WI38 (cell line): ENCODE measurements around the gene MAP3K10.

Source experiments
- H3K4me3 ChIP-seq: 2 replicates; pipeline ENCODE4 v1.5.1; 2011; ENCODE audit warnings: low read depth, mild to moderate bottlenecking, control low read depth, low read length
- CTCF ChIP-seq: IDR thresholded peaks from 2 replicates; pipeline ENCODE4 v1.5.1; 2012; ENCODE audit warnings: low read depth, mild to moderate bottlenecking, control low read depth, low read length

The MAP3K10 gene

GRCh38 chr19:40237791-40238190 is 46.6 kb downstream of the MAP3K10 start:
- TF ChIP-seq CTCF: no peak
- H3K4me3 ChIP-seq: no peak overlapping the region

GRCh38 chr19:40238775-40239174 is 47.5 kb downstream of the MAP3K10 start:
- no peak overlapping the region for H3K4me3 ChIP-seq
- TF ChIP-seq CTCF: no peak

- no peak overlapping the region for H3K4me3 ChIP-seq
- no peak for TF ChIP-seq CTCF
These were observed 48.4 kb downstream of the MAP3K10 start for GRCh38 chr19:40239415-40240226.

- TF ChIP-seq CTCF: no peak
These were observed 49.1 kb downstream of the MAP3K10 start for GRCh38 chr19:40240332-40240731.

GRCh38 chr19:40241125-40241808 is 50.0 kb downstream of the MAP3K10 start:
- no peak for TF ChIP-seq CTCF
- no peak overlapping the region for H3K4me3 ChIP-seq

More at GRCh38 chr19:40240332-40240731, 49.1 kb downstream of the MAP3K10 start:
- H3K4me3 ChIP-seq: no peak overlapping the region

- no peak overlapping the region for H3K4me3 ChIP-seq
- TF ChIP-seq CTCF: no peak
These were observed 50.7 kb downstream of the MAP3K10 start for GRCh38 chr19:40241809-40242384.

GRCh38 chr19:40242480-40242879 is 51.3 kb downstream of the MAP3K10 start:
- no peak for TF ChIP-seq CTCF
- no peak overlapping the region for H3K4me3 ChIP-seq
